GM18861 (cell line): ENCODE measurements around the gene BBS9.

Source experiments
- ATAC-seq: cut with Tn5 transposase; IDR thresholded peaks from one replicate; pipeline ENCODE4 v1.9.1; 2021; ENCODE audit not compliant: unreplicated experiment

The BBS9 gene

DNA sequence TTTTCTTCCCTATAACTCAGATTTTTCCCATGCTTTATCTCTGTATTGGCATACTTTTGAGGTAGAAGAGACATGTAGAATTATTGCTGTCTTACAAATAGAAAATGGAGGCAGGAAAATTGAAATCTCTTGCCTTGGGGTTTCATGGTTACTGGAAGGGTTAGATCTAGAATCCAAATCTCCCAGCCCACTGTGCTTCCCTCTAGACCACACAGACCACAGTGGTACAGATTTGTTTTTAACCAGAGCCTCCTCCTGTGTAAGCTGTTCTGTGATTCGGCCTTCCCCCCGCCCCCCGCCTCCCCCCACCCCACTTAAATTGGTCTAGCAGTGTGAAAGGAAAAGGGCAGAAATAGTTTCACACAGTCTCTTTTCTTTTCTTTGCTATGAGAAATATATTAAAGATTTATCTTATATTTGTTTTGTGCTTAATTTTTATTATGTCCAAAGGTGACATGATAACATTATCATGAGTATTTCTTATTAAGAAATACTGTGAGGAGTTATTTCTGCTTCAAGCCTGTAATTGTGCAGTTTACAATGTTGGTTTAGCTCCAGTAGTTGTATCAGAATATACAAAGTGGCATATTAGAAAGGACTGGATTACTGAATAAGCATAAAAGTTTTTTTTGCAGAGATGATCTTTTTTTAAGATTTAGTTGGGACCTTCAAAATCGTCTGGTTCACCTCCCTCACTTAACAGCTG lies 407.2 kb downstream of the BBS9 start:
- ATAC-seq, result no peak

DNA sequence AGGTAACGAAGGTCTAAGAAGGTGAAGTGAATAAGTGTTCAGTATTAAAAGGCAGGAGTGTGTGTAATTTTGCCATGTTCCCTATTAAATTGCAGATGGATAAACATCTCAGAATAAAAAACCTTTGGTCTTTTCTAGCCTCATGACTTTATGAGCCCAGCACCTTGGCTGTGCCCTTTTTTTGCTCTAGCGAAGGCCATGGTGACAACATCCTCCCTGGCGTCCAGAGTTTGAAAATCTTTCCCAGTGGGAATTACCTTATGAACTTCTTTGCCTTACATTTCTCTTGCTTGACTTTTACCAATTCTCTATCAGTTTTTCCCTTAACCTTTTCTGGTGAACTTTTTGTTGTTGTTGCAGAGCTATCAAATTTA lies 407.7 kb downstream of the BBS9 start:
- no peak for ATAC-seq

GRCh38 chr7:33539198-33539597 lies 409.8 kb downstream of the BBS9 start:
- no peak for ATAC-seq

DNA sequence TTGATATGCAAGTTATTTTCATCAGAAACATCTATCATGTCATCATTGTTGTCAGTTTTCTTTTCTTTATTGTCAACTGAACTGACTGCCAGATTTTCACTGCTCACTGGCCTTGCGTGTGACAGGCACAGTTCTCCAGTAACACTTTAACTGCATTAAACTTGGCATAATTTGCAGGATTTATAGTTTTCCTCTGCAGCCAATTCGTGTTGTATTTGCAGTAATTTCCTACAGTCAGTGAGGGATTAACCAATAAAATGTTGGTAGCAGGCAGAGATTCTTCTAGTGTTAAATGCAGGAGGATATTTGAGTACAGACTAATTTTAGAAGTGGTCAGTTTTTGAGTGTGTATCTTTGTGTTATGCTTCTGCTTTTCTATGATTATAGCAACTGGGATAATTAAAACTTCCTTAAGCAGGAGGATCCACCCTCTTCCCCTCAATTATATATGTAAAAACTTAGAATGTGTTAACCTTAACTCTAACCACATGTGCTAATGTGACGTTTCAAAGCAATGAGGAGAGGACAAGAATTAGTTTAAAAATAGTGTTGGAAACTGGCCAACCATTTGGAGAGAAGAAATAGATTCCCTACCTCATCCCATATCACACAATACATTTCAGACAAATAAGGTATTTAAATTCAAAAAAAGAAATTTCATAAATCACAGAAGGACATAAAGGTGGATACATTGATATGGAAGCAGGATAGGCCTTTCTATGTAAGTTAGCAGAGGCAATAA lies 410.5 kb downstream of the BBS9 start:
- ATAC-seq, result no peak

GRCh38 chr7:33547880-33548279 lies 418.5 kb downstream of the BBS9 start:
- ATAC-seq, result no peak

- ATAC-seq, result no peak
These were observed 421.0 kb downstream of the BBS9 start for GRCh38 chr7:33550363-33550762.

- ATAC-seq, result no peak
These were observed 421.6 kb downstream of the BBS9 start for GRCh38 chr7:33550979-33551378.

GRCh38 chr7:33554046-33554445 lies 424.7 kb downstream of the BBS9 start:
- ATAC-seq, result no peak

DNA sequence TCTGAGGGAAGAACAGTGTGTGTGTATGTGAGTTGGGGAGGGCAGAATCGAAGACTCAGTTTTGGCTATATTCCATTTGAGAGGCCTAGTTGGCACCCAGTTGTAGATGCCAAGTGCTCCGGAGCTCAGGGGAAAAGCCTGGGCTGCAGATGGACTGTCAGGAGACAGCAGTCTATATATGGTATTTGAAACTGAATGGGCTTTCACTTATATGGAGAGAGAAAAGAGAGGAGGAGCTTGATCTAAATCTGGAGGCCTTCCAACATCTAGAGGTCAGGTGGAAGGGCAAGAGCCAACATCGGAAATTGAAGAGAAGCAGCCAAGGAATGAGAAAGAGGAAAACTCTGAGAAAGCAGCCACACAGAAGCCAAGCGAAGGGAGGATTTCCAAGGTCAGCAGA lies 425.2 kb downstream of the BBS9 start:
- ATAC-seq, result no peak

- no peak for ATAC-seq
These were observed 427.1 kb downstream of the BBS9 start for GRCh38 chr7:33556472-33556871.

DNA sequence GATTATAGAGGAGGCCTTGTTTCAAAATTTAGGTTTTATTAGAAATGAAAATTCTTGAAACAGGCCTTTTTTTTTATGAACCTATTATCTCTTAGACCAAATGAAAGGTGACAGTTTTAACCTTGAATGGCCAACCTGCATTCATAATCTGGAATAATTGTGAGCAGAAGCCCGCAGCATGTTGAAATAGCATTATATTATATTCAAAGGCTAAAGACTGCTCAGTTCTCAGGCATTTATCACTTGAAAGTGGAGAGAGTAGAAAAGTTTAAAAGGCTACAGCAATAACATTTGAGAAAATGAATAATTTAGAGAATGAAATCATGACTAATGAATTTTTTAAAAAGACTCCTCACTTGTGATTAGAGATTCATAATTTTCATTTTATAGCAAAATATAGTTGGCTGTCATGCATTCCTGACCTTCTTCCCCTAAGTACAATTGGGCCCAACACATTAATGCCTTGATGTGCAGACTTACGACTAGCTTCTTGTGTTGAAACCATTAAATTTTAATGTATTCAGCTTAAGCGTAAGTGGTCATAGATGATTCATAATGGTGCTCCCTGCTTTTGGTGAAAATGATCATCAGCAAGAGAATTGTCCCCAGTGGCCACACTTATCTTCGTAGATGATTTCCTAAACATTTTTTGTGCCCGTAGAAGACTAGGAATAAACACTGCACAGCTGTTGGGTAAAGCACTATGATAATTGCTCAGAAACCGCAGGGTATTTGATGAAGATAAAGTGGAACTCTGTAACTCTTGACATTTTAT lies 429.4 kb downstream of the BBS9 start:
- no peak for ATAC-seq

- ATAC-seq, result no peak
These were observed 430.0 kb downstream of the BBS9 start for GRCh38 chr7:33559324-33559710.

GRCh38 chr7:33562996-33563395 lies 433.6 kb downstream of the BBS9 start:
- no peak for ATAC-seq

DNA sequence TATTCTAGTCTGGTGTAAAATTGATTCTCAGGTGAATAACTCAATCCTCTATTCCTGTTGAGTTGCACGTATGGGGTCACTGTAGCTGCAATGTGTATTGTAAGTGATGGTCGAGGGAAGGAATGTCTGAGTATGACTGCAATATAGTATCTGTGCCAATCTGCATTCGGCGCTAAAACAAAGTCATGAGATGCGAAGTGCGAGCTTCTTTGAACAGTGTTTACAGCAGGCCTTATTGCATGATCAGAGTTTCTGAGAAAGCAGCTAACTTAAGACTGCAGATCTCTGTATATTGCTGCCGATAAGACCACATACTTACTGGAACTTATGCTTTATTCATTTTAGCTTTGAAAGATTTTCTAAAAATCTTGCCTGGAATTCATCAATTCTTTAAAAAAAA lies 434.3 kb downstream of the BBS9 start:
- no peak for ATAC-seq

- no peak for ATAC-seq
These were observed 448.8 kb downstream of the BBS9 start for GRCh38 chr7:33578166-33578565.

- ATAC-seq, result no peak
These were observed 449.7 kb downstream of the BBS9 start for GRCh38 chr7:33578881-33579672.

- no peak for ATAC-seq
These were observed 450.3 kb downstream of the BBS9 start for GRCh38 chr7:33579673-33579960.

- no peak for ATAC-seq
These were observed 451.9 kb downstream of the BBS9 start for GRCh38 chr7:33581236-33581635.

GRCh38 chr7:33582104-33582503 lies 452.7 kb downstream of the BBS9 start:
- no peak for ATAC-seq

- no peak for ATAC-seq
These were observed 453.2 kb downstream of the BBS9 start for GRCh38 chr7:33582533-33582932.

DNA sequence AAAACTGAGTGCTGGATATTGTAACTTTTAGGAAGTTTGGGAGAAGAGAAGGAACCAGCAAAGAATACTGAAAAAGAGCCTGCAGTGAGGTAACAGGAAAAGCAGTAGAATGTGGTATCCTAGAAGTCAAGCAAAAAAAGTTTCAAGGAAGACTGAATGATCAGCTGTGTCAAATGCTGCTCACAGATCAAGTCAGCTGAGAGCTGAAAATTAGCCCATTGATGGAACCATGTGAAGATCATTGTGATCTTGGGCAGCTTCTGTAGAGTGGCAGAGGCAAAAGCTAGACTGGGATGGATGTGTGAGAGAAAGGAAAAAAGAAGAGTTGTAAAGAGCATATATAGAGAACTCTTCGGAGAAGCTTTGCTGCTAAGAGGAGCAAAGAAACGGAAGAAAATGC lies 460.5 kb downstream of the BBS9 start:
- no peak for ATAC-seq
